SJCRH30 (cell line): ENCODE results near the gene PITX3. TPM values are rescaled to one million over a fixed set of nuclear protein-coding genes. Genes with fewer than 3 reads are reported as not detected.
A peak's percentile ranks its signal among the peaks of the same experiment; 100 is the strongest.

ENCODE experiments used
- DNase-seq, 2 experiments: peaks; one replicate each; pipeline ENCODE4 v3.0.0-alpha.2; 2015 to 2020
- H3K27ac ChIP-seq: fragments of 250-450 bp; sonication (Bioruptor Pico); 2 replicates; pipeline ENCODE4 v1.5.1; 2020; ENCODE audit warnings: mild to moderate bottlenecking, moderate library complexity
- H3K27me3 ChIP-seq: fragments of 250-450 bp; sonication (Bioruptor Pico); 2 replicates; pipeline ENCODE4 v1.5.1; 2020; ENCODE audit warnings: mild to moderate bottlenecking, moderate library complexity
- H3K36me3 ChIP-seq: fragments of 250-450 bp; sonication (Bioruptor Pico); 2 replicates; pipeline ENCODE4 v1.5.1; 2020; ENCODE audit warnings: mild to moderate bottlenecking, moderate library complexity
- H3K4me1 ChIP-seq: fragments of 250-450 bp; sonication (Bioruptor Pico); 2 replicates; pipeline ENCODE4 v1.5.1; 2020; ENCODE audit warnings: mild to moderate bottlenecking, moderate library complexity
- H3K4me3 ChIP-seq: fragments of 250-450 bp; sonication (Bioruptor Pico); 2 replicates; pipeline ENCODE4 v1.5.1; 2020; ENCODE audit warnings: mild to moderate bottlenecking, moderate library complexity
- H3K9me3 ChIP-seq: fragments of 250-450 bp; sonication (Bioruptor Pico); replicated peaks from 2 replicates; pipeline ENCODE4 v1.5.1; 2020; ENCODE audit warnings: mild to moderate bottlenecking, moderate library complexity
- total RNA-seq: library from RNA; depleted of rRNA; stranded (reverse); fragments of >200 nt; shearing (Covaris generic); gene quantifications from 2 replicates; pipeline ENCODE4 v1.2.3, GENCODE V29; 2014

PITX3 gene
- total RNA-seq, 1 experiment from 2014 or later: 105 TPM

DNA sequence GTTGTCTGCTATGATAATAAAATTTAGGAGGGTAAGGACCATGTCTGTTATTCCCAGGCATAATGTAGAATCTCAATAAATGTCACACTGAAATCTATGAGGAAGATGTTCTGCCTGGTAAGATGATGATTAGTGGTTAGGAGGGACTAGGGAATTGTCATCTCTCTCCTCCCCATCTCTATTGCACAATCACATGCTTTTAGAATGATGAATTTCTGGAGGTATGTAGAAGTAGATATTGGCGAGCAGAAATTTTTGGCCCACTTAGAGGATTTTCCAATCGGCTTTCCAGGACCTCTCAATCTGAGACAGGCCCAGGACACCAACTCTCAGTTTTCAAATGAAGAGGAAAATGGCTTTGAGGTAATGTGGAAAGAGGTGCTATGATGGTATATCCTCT lies 2.0 kb upstream of the PITX3 start:
- Histone ChIP-seq H3K36me3 (peaks cover 17% of the 10 kb centered on the region), H3K4me1 (peaks cover 34% of the 10 kb centered on the region), H3K27me3 (no peaks in the 10 kb centered on the region), H3K4me3 (no peak overlapping the region), H3K9me3 (no peaks in the 10 kb centered on the region), H3K27ac (peak overlapping the region; percentile 95; the same call in 1 of the 2 replicates)
- no peak for DNase-seq

DNA sequence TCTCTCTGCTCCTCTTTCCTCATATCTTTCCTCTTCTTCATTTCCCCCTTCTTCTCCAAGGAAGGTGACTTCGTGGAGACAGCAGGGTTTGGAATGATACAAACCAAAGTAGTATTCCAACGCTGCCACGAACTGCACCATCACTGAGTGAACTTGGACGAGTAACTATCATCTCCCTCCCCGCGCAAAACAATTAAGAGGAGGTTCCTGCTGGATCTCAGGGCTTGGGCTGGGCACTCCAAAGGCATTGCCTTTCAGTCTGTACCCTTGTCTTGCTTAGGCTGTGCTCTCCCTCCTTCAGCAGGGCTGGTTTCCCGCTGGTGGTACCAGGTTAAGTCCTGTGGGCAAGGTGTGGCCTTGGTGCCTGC lies 790 bp upstream of the PITX3 start:
- Histone ChIP-seq H3K27me3 (no peaks in the 10 kb centered on the region), H3K4me3 (peak overlapping the region; percentile 79), H3K36me3 (peaks cover 12% of the 10 kb centered on the region), H3K4me1 (peaks cover 34% of the 10 kb centered on the region), H3K27ac (peak overlapping the region; percentile 95), H3K9me3 (no peaks in the 10 kb centered on the region)
- peak; percentile 65 to 84 for DNase-seq

DNA sequence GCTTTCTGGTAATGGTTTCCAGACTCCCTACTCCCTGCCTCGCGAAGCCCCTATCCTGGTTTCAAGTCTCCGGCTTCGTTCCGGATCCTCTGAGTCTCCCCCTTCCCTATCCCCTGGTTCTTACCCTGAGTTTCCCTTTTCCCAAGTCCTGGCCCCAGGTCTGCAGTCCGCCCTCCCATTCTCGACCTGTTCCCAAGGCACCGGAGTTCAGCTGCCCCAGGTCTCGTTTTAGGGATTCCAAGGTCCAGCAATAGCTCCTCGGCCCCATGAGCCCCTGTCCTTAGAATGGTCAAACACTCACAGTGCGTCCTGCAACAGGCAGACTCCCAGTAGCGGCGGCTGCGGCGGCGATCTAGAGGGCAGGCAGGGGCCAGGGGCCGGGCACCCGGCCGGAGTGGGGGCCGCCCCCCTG lies 274 bp downstream of the PITX3 start:
- Histone ChIP-seq H3K4me3 (peak overlapping the region; percentile 79), H3K27me3 (no peaks in the 10 kb centered on the region), H3K27ac (peak overlapping the region; percentile 95), H3K9me3 (no peaks in the 10 kb centered on the region), H3K4me1 (peaks cover 42% of the 10 kb centered on the region), H3K36me3 (peaks cover 21% of the 10 kb centered on the region)
- no peak for DNase-seq

DNA sequence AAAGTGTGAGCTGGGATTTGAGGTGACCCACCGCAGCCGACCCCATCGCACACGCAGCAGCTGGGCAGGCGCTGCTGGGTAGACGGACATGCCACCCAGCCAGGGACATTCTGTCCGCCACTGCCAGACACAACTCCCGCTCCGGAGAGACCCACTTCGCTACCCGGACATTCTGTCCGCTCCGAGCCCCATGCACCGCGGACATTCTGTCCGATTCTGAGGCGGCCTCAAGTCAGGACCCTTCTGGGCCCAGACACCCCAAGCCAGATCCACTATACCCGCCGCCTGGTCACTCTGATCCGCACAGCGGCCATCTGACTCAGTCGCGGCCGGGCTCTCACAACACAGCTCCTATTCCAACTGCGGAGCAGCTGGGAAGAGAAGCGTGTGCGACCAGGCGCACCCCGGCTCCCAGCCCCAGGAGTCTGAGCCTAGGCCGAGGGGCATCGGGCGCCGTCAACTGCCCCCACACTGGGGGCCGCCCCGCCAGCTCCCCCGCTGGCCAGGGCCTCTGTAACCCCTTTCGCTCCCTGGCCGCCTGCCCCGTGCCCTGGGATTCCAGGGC lies 763 bp downstream of the PITX3 start:
- no peaks in the 10 kb centered on the region for H3K27me3 ChIP-seq
- H3K9me3 ChIP-seq: no peaks in the 10 kb centered on the region
- peaks cover 23% of the 10 kb centered on the region for H3K36me3 ChIP-seq
- peak overlapping the region; percentile 95 for H3K27ac ChIP-seq
- peak overlapping the region; percentile 79 for H3K4me3 ChIP-seq
- H3K4me1 ChIP-seq: peaks cover 46% of the 10 kb centered on the region
- DNase-seq: peak; percentile 54 to 68

DNA sequence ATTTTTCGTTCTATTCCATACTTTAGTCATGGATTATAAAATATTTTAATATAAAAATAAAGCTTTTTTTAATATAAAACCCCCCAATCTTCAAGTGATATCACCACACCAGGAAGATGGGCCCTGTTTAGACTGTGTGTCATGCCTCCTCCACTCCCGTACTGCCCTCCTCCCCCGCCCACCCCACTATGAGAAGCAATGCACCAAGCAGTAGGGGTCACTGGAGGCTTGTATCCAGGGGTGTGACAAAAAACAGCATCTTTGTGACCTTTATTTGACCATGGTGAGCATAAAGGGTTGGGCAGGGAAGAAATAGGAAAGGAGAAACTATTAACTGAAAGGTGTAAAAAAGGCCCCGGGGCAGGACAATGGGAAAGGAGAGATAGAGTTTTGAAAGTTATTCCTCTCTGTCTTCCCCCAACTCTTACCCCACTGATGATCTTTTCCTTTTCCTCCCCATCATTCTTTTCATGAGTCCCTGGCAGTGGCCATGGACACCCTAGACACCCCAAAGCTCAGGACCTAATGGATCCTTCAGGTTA lies 3.5 kb downstream of the PITX3 start:
- H3K9me3 ChIP-seq: no peaks in the 10 kb centered on the region
- peak overlapping the region; percentile 79 for H3K4me3 ChIP-seq
- H3K27me3 ChIP-seq: no peaks in the 10 kb centered on the region
- H3K4me1 ChIP-seq: peaks cover 51% of the 10 kb centered on the region
- DNase-seq: peak in 1 of 2 experiments; percentile 64
- peaks cover 43% of the 10 kb centered on the region for H3K36me3 ChIP-seq
- peak overlapping the region; percentile 69; the same call in 1 of the 2 replicates for H3K27ac ChIP-seq

DNA sequence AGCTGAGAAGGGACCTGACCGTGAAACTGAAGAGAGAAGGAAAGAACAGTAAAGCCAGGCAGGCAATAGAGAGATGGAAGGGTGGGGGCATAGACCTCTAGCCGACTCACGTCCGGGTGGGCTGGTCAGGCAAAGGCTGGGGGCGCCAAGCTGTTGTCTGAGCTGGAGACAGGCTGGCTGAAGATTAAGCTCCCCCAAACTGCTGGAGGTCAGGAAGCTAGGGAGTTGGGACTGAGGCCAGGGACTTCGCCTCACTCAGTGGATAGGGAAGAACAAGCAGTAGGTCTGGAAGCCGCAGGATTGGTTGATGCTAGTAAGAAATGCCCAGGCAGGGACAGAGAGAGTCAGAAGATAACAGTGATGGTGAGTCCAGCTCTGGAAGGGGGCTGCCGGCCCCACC lies 5.3 kb downstream of the PITX3 start:
- Histone ChIP-seq H3K27ac (peak overlapping the region; percentile 69), H3K27me3 (no peaks in the 10 kb centered on the region), H3K9me3 (no peaks in the 10 kb centered on the region), H3K4me1 (peaks cover 51% of the 10 kb centered on the region), H3K36me3 (peaks cover 60% of the 10 kb centered on the region), H3K4me3 (peak overlapping the region; percentile 0)
- DNase-seq: peak; percentile 85 to 88

DNA sequence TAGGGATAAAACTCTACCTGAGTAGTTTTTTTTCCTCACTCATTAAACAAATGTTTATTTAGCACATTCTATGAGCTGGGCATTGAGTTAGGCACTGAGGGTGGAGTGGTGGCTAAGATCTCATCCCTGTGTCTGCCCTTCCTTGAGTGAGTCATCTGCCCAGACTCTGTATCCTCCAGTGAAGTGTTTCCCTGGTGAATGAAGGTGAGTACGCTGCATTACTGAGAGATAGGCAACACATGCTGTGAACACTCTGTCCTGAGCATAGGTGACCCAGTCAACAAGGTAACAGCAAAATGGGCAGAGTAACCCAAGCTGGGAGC lies 5.8 kb downstream of the PITX3 start:
- H3K4me3 ChIP-seq: peak overlapping the region; percentile 0
- H3K36me3 ChIP-seq: peaks cover 63% of the 10 kb centered on the region
- peak overlapping the region; percentile 69 for H3K27ac ChIP-seq
- H3K4me1 ChIP-seq: peaks cover 51% of the 10 kb centered on the region
- H3K9me3 ChIP-seq: no peaks in the 10 kb centered on the region
- no peaks in the 10 kb centered on the region for H3K27me3 ChIP-seq
- no peak for DNase-seq

DNA sequence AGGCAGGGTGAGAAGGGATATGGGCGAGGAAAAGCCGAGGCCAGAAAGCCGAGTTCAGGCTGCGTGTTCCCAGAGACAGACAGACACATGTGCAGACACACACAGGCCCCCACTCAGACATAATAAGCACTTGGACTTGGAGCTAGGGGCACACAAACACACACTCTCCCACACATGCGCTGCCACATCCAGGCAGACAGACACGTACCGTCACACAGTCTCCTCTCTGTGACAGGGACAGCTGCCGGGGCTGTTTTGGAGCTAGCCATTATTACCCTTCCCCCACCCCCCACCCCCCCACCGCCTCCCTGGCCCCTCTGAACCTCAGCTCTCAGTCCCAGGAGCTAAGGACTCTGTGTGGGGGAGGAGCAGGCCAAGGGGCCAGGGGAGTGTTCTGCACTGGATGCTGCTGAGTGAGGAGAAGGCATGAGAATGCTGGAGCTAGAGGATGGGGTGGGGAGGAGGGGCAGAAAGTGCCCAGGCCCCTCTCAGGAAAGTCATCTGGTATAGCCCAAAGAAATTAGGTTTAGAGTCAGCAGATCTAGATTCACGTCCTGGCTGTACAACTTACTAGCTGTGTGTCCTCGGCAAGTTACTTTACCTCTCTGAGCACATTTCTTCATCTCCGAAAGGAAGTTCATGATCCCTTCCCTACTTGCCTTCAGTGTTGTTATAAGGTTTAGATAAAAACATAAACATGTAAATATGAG lies 6.3 kb downstream of the PITX3 start:
- peak overlapping the region; percentile 0 for H3K4me3 ChIP-seq
- peaks cover 51% of the 10 kb centered on the region for H3K4me1 ChIP-seq
- peaks cover 66% of the 10 kb centered on the region for H3K36me3 ChIP-seq
- H3K27ac ChIP-seq: peak overlapping the region; percentile 76
- DNase-seq: peak; percentile 97 to 99
- no peaks in the 10 kb centered on the region for H3K9me3 ChIP-seq
- H3K27me3 ChIP-seq: no peaks in the 10 kb centered on the region

DNA sequence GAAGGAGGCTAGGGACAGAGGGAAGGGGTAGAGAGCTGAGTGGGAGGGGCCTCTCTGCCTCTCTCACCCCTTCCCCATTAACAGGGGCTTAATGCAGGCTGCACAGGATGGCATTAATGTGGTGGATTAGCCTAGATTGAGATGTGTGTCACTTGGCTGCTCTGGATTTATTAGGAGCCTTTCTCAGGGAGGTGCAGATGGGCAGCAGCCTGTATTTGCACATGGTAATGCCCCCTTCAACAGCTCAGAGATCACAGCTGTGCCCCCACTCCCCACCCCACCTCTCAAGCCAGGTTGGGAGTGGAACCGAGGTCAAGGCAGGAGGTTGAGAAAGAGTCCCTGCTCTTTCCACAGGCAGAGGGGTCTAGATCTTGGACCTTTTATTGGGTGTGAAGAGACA lies 7.3 kb downstream of the PITX3 start:
- Histone ChIP-seq H3K4me1 (peaks cover 48% of the 10 kb centered on the region), H3K27me3 (no peaks in the 10 kb centered on the region)
- no peak for DNase-seq

DNA sequence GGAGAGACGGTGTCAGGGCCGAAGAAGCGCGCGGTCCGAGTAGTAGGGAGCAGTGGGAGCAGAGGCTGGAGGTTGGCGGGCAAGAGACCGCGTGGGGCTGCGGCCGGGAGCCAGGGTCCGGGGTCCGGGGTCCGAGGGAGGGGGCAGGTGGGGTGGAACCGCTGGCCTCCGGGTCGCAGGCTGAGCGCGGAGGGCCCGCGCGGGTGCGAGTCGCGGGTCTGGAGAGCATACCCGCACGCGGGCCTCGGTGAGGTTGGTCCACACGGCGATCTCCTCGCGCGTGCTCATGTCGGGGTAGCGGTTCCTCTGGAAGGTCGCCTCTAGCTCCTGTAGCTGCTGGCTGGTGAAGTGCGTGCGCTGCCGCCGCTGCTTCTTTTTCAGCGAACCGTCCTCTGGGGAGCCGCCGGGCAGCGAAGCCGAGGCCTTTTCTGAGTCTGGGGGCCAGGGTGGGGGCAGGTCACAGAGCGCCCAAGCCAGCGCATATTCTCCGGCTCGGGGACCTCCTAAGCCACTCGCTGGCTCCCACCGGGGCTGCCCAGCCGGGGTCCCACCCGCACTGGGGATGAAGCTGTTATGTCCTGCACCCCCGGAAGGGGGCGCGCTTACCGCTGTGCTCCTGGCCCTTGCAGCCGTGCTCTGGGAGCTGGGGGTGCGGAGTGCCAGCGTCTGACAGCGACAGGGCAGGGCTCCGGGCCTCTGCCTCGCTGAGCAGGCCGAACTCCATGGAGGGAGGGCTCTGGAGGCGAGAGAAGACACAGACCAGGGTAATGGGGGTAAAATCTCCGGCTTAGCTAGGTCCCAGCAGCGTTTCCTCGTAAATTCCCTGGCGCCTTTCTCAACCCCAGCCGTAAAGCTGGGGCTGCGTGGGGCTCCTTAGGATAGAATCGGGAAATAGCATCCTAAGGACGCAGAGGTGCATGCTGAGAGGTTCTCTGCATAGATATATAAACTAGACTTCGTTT lies 9.7 kb downstream of the PITX3 start:
- Histone ChIP-seq H3K27me3 (no peaks in the 10 kb centered on the region), H3K4me1 (peaks cover 26% of the 10 kb centered on the region), H3K9me3 (no peaks in the 10 kb centered on the region), H3K4me3 (no peak overlapping the region), H3K36me3 (peaks cover 80% of the 10 kb centered on the region), H3K27ac (no peak overlapping the region)
- DNase-seq: no peak

More for the DNA sequence above, 7.3 kb downstream of the PITX3 start:
- no peak overlapping the region for H3K4me3 ChIP-seq
- H3K9me3 ChIP-seq: no peaks in the 10 kb centered on the region
- H3K27ac ChIP-seq: peak overlapping the region; percentile 76
- peaks cover 66% of the 10 kb centered on the region for H3K36me3 ChIP-seq

DNA sequence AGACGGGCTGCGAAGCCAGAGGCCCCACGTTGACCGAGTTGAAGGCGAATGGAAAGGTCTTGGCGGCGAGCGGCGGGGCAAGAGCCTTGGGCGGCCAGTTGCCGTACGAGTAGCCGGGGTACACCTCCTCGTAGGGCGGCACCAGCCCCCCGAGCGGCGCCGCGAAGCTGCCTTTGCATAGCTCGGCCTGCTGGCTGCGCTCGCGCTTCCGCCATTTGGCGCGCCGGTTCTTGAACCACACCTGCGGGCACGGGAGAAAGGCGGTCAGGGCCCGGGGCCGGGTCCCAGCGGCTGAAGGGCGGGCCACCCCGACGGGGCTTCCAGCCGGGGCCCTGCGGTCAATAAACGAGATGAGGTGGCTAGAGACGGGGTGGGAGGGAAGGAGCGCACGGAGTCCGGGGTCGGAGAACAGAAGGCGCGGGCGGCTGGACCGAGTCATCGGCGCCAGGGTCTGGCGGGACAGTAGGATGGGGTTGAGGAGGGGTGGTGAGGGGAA lies 10.4 kb downstream of the PITX3 start:
- Histone ChIP-seq H3K4me1 (peaks cover 25% of the 10 kb centered on the region), H3K4me3 (no peak overlapping the region), H3K9me3 (no peaks in the 10 kb centered on the region), H3K27ac (no peak overlapping the region), H3K27me3 (no peaks in the 10 kb centered on the region), H3K36me3 (peaks cover 75% of the 10 kb centered on the region)
- no peak for DNase-seq

DNA sequence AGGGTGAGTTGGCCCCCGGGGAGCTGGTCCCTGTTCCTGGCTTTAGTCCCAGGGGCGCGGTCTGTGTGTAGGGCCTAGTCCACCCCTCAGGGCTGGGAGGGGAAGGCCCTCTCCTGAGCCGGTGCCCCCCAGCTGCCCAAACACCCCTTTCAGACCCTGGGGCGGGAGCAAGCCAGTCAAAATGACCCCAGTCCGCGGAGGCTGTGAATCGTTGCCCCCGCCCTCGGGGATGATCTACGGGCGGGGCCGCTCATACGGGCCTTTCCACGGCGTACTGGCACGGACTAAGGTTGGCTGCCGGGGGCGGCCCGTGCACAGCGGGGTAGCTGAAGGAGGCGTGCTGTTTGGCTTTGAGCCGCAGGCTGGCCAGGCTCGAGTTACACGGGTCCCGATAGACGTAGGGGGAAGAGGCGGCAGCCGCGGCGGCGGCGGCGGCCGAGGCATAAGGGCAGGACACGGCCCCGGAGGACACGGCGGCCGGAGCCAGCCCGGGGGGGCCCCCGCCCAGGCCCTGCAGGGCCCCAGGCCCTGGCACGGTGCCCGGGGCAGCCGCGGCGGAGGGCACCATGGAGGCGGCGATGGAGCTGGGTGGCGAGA lies 10.9 kb downstream of the PITX3 start:
- Histone ChIP-seq H3K27ac (no peak overlapping the region), H3K36me3 (peaks cover 73% of the 10 kb centered on the region), H3K4me1 (peaks cover 25% of the 10 kb centered on the region), H3K27me3 (no peaks in the 10 kb centered on the region), H3K9me3 (no peaks in the 10 kb centered on the region), H3K4me3 (no peak overlapping the region)
- DNase-seq: peak; percentile 49 to 55

DNA sequence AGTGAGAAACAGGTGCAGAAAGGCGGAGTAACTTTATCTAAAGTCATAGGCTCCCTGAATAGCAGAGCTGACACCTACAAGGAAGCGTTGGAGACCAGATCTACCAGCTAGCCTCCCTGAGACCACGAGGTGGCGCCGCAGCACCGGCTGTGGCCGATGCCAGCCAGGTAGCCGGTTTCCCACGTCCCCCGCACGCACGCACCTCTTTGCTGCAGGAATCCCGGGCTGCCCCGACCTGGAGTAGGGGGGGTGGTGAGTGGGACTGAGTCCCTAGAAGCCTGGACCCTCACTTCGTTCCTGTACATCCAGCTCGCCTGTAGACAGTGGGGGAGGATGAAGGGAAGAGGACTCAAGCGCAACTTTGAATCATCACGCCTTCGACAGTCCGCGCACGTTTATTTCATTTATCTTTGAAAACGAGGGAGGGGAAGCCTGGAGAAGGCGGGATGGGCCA lies 11.5 kb downstream of the PITX3 start:
- H3K36me3 ChIP-seq: peaks cover 73% of the 10 kb centered on the region
- peaks cover 27% of the 10 kb centered on the region for H3K4me1 ChIP-seq

DNA sequence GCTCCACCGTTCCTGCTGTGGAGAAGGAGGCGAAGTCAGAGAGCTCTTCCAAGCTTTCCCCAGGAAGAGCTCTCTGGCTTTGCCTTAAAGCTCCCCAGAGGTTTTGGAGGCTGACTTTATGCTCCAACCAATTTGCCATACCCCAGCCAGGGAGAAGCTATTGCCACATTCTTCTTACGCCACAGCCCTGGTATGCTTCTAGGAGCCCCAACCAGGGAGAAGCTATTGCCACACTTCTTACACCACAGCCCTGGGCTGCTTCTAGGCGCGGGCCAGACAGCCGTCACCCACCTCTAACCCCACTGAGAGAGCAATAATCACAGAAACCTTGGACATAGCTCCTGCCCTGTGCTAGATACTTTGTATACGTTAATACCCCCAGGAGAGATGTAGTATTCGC lies 14.3 kb downstream of the PITX3 start:
- H3K9me3 ChIP-seq: no peaks in the 10 kb centered on the region
- peak in 1 of 2 experiments; percentile 45 for DNase-seq
- peaks cover 18% of the 10 kb centered on the region for H3K4me1 ChIP-seq
- H3K36me3 ChIP-seq: peaks cover 49% of the 10 kb centered on the region
- no peak overlapping the region; the same call in 1 of the 2 replicates for H3K27ac ChIP-seq
- H3K4me3 ChIP-seq: no peak overlapping the region
- no peaks in the 10 kb centered on the region for H3K27me3 ChIP-seq

More for the DNA sequence above, 11.5 kb downstream of the PITX3 start:
- peak; percentile 53 to 67 for DNase-seq
- Histone ChIP-seq H3K9me3 (no peaks in the 10 kb centered on the region), H3K4me3 (no peak overlapping the region), H3K27ac (no peak overlapping the region), H3K27me3 (no peaks in the 10 kb centered on the region)
